C4-2B (cell line): ENCODE data around the gene HDAC7.

Experiments used
- CTCF ChIP-seq: fragments of 450-650 bp; conservative IDR thresholded peaks from 2 replicates; pipeline ENCODE4 v1.5.1; 2017; ENCODE audit warnings: mild to moderate bottlenecking
- ZFX ChIP-seq: fragments of 450-650 bp; IDR thresholded peaks from 2 replicates; pipeline ENCODE4 v1.6.1; 2017

DNA sequence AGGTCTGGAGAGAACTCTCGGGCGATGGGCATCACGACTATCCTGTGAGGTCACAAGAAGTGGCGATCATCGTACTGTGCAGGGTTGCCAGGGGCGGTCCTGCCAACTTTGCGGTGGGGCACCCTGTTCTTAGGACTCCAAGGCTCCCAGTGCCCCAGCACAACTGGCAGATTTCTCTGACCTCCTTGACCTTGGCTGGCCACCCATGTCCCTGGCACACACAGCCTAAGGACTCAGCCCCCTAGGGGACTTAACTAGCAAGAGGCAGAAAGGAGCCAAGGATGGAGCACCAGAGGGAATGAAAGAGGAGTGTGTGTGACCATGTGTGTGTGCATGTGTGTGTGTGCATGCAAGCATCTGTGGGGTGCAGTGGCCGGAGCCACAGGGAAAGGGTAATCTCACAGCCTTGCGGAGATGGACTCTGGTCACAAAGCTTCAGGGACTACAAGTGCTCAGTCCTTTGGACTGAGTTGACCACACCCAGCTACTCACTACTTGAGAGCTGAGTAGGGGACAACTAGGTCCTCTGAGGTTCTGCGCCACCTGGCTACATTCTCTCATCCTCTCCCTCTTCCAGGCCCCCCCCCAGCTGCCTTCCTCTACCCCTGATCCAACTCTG, 32.9 kb downstream of the HDAC7 start:
- TF ChIP-seq CTCF, result no peak
- no peak for TF ChIP-seq ZFX
